AG09319 (cell line): Measurements from ENCODE around the gene TMEM131L.
"Not testable (repeated sequence)": the region's sequence is repeated elsewhere in the genome, so short reads cannot be mapped to it uniquely, and the experiment has no call there.

Experiments used
- DNase-seq: peaks from one replicate; pipeline ENCODE4 v3.0.0-alpha.2; 2010; ENCODE audit warnings: low read depth; ENCODE audit errors: extremely low read depth
- TF ChIP-seq, protein P1 (sequence below): IDR thresholded peaks from 2 replicates; pipeline ENCODE4 v1.5.1; 2011; ENCODE audit warnings: low read depth, mild to moderate bottlenecking, inconsistent platforms, low read length, moderate library complexity

The TMEM131L gene

DNA sequence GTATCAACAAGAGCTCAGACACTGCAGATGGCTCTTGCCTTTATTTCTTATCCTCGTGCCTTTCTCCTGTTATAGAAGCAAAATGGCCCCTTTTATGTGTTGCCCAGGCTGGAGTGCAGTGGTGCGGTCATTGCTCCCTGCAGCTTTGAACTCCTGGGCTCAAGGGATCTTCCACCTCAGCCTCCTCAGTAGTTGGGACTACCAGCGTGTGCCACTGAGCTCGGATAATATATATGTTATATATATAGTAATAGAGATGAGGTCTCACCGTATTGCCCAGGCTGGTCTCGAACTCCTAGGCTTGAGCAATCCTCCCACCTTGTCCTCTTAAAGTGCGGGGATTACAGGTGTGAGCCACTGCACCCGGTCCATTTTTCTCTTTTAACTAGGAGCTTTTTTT lies 79.7 kb downstream of the TMEM131L start:
- no peak for DNase-seq
- TF ChIP-seq, protein P1, sequence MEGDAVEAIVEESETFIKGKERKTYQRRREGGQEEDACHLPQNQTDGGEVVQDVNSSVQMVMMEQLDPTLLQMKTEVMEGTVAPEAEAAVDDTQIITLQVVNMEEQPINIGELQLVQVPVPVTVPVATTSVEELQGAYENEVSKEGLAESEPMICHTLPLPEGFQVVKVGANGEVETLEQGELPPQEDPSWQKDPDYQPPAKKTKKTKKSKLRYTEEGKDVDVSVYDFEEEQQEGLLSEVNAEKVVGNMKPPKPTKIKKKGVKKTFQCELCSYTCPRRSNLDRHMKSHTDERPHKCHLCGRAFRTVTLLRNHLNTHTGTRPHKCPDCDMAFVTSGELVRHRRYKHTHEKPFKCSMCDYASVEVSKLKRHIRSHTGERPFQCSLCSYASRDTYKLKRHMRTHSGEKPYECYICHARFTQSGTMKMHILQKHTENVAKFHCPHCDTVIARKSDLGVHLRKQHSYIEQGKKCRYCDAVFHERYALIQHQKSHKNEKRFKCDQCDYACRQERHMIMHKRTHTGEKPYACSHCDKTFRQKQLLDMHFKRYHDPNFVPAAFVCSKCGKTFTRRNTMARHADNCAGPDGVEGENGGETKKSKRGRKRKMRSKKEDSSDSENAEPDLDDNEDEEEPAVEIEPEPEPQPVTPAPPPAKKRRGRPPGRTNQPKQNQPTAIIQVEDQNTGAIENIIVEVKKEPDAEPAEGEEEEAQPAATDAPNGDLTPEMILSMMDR: no peak

DNA sequence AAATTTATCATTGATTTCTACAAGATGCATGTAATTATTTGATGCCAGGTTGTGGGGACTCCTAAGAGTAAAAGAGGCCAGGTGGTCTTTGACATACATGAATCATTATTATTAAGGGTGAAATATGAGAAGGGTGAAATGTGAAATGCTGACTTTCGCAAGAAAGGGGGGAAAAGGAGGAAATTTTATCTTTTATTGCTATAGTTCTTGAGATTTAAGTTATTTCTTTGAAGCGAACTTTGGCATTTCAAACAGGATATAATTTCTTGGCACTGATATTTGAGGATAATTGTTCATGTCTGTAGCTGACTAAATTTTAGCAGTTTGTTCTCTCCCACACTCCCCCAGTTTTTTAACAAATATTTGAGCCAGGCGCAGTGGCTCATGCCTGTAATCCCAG lies 80.1 kb downstream of the TMEM131L start:
- TF ChIP-seq, protein P1: no peak
- DNase-seq: no peak

- TF ChIP-seq, protein P1: no peak
- no peak for DNase-seq
Measured at GRCh38 chr4:153547520-153547919, 81.4 kb downstream of the TMEM131L start.

GRCh38 chr4:153548907-153549306 lies 82.7 kb downstream of the TMEM131L start:
- not testable (repeated sequence) for DNase-seq

DNA sequence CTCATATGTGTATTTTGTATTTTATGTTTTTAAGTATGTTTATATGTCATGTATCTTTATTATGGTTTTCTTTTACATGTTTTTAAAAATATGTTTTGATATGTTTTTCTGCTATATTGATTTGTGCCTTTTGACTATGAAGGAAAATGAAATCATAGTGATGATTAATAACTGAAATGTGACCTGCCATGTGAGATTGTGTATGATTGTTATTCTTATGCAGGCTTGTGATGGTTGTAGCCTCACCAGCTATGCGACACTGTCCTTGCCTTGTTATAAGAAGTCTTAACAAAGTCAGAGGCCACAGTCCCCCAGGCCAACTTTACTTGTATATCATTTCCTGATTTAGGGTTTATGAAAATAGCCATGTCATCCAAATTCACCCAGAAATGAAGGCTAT lies 83.2 kb downstream of the TMEM131L start:
- DNase-seq: no peak
- TF ChIP-seq, protein P1: no peak

DNA sequence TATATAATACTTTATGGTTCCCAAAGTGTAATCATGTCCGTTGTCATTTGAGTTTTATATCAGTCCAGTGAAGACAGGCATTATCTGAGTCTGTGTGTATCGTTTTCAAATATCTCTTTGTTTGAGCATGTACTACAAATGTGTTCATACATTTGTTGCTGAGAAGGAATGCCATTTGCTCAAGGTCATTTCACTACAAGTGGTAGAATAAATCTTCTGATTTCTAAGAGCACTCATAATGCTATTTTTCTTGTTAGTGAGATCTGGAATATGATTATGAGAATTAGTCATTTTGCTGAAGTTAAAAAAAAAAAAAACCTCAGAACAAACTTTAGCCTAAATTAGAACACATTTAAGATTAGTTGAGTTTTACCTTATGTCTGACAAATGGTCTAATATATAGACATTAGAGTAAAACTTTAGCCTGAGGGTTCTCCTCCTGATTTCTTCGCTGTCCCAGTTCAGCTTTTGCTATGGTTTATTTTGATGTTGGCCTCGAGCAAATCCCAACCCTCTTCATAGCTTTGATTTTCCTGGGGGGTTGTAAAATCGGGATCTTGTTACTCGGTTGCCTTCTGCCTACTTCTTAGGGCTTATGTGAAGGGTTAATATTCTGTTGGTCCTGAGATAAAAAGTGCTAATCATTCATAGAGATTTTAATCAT lies 87.1 kb downstream of the TMEM131L start:
- TF ChIP-seq, protein P1: no peak
- DNase-seq: no peak

DNA sequence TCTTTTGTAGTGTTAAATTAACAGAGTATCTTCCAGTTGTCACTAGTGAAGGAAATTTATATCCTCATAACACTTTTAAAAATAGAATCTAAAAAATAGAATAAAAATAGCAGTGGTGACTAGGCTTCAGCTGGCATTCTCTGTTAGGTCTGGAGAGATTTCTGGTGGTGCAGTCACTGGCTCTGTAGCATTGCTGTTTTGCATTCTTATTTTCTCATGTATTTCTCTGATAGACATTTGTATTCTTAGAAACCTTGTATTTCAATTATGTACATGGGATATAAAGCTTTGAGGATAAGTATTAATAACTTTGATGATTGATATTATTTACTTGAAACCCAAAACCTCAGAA lies 87.6 kb downstream of the TMEM131L start:
- DNase-seq: no peak
- TF ChIP-seq, protein P1: no peak

GRCh38 chr4:153555730-153556434 lies 89.7 kb downstream of the TMEM131L start:
- DNase-seq: no peak
- TF ChIP-seq, protein P1: no peak
